Right lobe of liver (tissue), 6 donors: Measurements from ENCODE around the gene TNIK. TPM values are rescaled to one million over a fixed set of nuclear protein-coding genes. Genes with fewer than 3 reads are reported as not detected.

Experiments
- ATAC-seq, 4 donors: fragments of 200-7000 bp; cut with Tn5 transposase; one replicate each; pipeline ENCODE4 v1.9.1; 2020; ENCODE audit warnings: mild to moderate bottlenecking in 4 of 4, moderate library complexity in 4 of 4
- DNase-seq, 3 donors: peaks; one replicate each; pipeline ENCODE4 v3.0.0-alpha.2; 2020
- H3K27ac ChIP-seq, 3 donors: fragments of 200-600 bp; one replicate each; pipeline ENCODE4 v1.8.0; 2022
- H3K27me3 ChIP-seq, 2 donors: fragments of 200-600 bp; one replicate each; pipeline ENCODE4 v1.8.0; 2022
- H3K36me3 ChIP-seq, 4 donors: fragments of 200-600 bp; sonication (generic) in 1 of 4; one replicate each; pipeline versions ENCODE4 v1.5.1 to v1.8.0; 2017 to 2022; ENCODE audit warnings: control low read depth in 1 of 4
- H3K4me1 ChIP-seq, 4 donors: fragments of 200-600 bp; sonication (generic) in 1 of 4; one replicate each; pipeline versions ENCODE4 v1.5.1 to v1.8.0; 2017 to 2022; ENCODE audit warnings: control low read depth in 1 of 4
- H3K4me3 ChIP-seq, 3 donors: fragments of 200-600 bp; one replicate each; pipeline ENCODE4 v1.8.0; 2022
- H3K9me3 ChIP-seq, 4 donors: fragments of 200-600 bp; sonication (generic) in 1 of 4; one replicate each; pipeline versions ENCODE4 v1.5.1 to v1.8.0; 2017 to 2022; ENCODE audit warnings: control low read depth in 1 of 4
- POLR2A ChIP-seq: fragments of 450-650 bp; IDR thresholded peaks from one replicate; pipeline ENCODE4 v1.6.1; 2017; ENCODE audit warnings: antibody characterized with exemption, mild to moderate bottlenecking
- WGBS: methylation state at CpG from one replicate; pipeline ENCODE4 v1.1.6; 2018; ENCODE audit warnings: low coverage, low lambda C conversion rate; ENCODE audit not compliant: insufficient coverage; ENCODE audit errors: missing lambda C conversion rate; 5-methylcytosine and 5-hydroxymethylcytosine counted together
- intact Hi-C, 2 donors: fragments of 100-400 bp; cut with DNase I; formaldehyde crosslinking; loops; one replicate each; pipeline versions ENCODE4 v1.11.2 to v1.14.1; 2022
- total RNA-seq, 6 experiments: library from RNA; depleted of rRNA in 2 of 6; stranded (reverse); fragments of >200 nt in 2 of 6; fragmentation: NEBNext Ultra II Directional in 3 of 6; extraction: Animal tissue kit (Norgen Biotek cat#: 25700) in 3 of 6; gene quantifications; one replicate each; pipeline versions ENCODE4 v1.1.0 to v1.2.4, GENCODE V29; 2016 to 2023
- TF ChIP-seq, protein P1 (sequence below), 4 donors: fragments of 200-600 bp in 3 of 4; fragments of 450-650 bp in 1 of 4; IDR thresholded peaks; one replicate each; pipeline versions ENCODE4 v1.5.1 to v1.8.0; 2016 to 2022; ENCODE audit warnings: antibody characterized with exemption in 4 of 4, mild to moderate bottlenecking in 2 of 4
- donor health status: DM: no; HTN: yes; CAD: no.
- donor health status: DM: no; HTN: no; CAD: no.
- donor health status: DM: no; HTN: no; CAD: no.
- donor health status: DM: no; HTN: yes; CAD: no.
- donor health status: DM: no; HTN: yes; CAD: no.

TNIK gene
- total RNA-seq, 6 experiments from 2014 or later, result 5.2 to 8.0 (median 6.8) TPM

- H3K4me1 ChIP-seq, result no peaks in the 10 kb centered on the region
- no peaks in the 10 kb centered on the region for H3K27me3 ChIP-seq
- no peak for TF ChIP-seq POLR2A
- TF ChIP-seq, protein P1, sequence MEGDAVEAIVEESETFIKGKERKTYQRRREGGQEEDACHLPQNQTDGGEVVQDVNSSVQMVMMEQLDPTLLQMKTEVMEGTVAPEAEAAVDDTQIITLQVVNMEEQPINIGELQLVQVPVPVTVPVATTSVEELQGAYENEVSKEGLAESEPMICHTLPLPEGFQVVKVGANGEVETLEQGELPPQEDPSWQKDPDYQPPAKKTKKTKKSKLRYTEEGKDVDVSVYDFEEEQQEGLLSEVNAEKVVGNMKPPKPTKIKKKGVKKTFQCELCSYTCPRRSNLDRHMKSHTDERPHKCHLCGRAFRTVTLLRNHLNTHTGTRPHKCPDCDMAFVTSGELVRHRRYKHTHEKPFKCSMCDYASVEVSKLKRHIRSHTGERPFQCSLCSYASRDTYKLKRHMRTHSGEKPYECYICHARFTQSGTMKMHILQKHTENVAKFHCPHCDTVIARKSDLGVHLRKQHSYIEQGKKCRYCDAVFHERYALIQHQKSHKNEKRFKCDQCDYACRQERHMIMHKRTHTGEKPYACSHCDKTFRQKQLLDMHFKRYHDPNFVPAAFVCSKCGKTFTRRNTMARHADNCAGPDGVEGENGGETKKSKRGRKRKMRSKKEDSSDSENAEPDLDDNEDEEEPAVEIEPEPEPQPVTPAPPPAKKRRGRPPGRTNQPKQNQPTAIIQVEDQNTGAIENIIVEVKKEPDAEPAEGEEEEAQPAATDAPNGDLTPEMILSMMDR (IDR thresholded peaks at IDR 0.05), result no peak
- WGBS, result 79% methylated on average over 3 of the region's 3 CpGs
- no peak overlapping the region for H3K27ac ChIP-seq
- H3K4me3 ChIP-seq, result no peak overlapping the region
- DNase-seq, result no peak
- no peaks in the 10 kb centered on the region for H3K9me3 ChIP-seq
- no peak for ATAC-seq
- intact Hi-C loops, result no loop called here
- no peaks in the 10 kb centered on the region for H3K36me3 ChIP-seq
These were observed 219.7 kb downstream of the TNIK start for GRCh38 chr3:171240504-171240835.

DNA sequence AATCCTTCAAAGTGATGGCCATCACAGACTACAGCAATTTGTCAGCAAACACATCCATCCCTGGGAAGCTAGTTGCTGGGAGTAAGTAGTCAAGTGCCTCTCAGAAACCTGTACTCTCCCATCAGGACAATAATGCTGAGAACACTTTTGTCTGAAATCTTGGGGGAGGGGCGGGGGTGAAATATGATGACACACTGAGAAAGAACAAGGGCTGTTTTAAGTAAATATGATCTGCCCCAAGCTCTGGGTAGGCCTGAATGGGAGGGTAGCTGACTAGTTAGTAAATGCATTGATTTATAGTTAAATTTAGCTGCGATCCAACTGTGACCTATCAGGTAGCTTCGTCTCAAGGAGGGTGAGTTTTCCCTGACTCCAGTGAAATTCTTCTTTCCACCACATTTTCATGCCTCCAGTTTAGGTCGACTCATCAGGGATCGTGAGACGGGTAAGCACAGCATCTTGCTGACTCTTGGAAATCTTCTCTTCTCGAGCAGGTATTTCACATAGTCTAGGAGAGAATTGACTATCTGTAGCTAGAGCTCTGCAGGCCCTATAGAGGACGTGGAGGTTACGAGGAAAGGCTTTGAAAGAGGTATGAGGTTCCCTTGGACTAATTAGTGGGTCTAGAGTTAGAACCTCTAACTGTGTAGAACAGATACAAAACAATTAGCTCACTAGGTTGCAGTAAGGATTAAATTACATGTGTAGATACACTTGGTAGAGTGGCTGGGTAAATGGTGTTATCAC lies 220.3 kb downstream of the TNIK start:
- no peak for TF ChIP-seq POLR2A
- TF ChIP-seq, protein P1 (IDR thresholded peaks at IDR 0.05), result no peak
- intact Hi-C loops, result no loop called here
- DNase-seq, result no peak

DNA sequence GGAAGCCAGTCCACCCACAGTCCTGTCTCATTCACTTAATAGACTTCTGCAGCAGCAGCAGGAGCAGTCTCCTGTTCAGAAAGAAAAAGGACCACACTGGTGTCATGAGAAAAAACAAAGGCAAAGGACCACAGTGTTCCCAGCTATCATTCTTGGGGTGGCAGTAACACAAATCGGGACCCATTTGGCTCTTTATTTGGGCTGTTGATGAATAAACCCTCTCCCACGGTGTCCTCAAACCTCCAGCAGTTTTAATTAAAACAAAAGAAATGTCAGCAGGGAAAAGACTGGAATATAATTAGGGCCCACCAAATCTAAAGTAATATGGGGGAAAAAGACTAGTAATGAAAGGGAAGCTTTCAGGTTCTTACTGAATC lies 223.2 kb downstream of the TNIK start:
- Histone ChIP-seq H3K27me3 (no peaks in the 10 kb centered on the region), H3K9me3 (no peaks in the 10 kb centered on the region), H3K36me3 (no peaks in the 10 kb centered on the region), H3K27ac (no peak overlapping the region), H3K4me1 (no peaks in the 10 kb centered on the region), H3K4me3 (no peak overlapping the region)
- WGBS, result 79% methylated on average over 2 of the region's 2 CpGs
- no peak for ATAC-seq
- no peak for DNase-seq
- intact Hi-C loops, result no loop called here
- no peak for TF ChIP-seq POLR2A
- TF ChIP-seq, protein P1 (IDR thresholded peaks at IDR 0.05), result no peak

More for the DNA sequence above, 220.3 kb downstream of the TNIK start:
- no peak for ATAC-seq
- H3K4me1 ChIP-seq, result no peaks in the 10 kb centered on the region
- H3K36me3 ChIP-seq, result no peaks in the 10 kb centered on the region
- H3K9me3 ChIP-seq, result no peaks in the 10 kb centered on the region
- H3K27ac ChIP-seq, result no peak overlapping the region
- H3K4me3 ChIP-seq, result no peak overlapping the region
- 88% methylated on average over 9 of the region's 9 CpGs for WGBS
- no peaks in the 10 kb centered on the region for H3K27me3 ChIP-seq

GRCh38 chr3:171236265-171237008 lies 223.8 kb downstream of the TNIK start:
- H3K4me3 ChIP-seq, result no peak overlapping the region
- H3K9me3 ChIP-seq, result no peaks in the 10 kb centered on the region
- no peak for TF ChIP-seq POLR2A
- TF ChIP-seq, protein P1 (IDR thresholded peaks at IDR 0.05), result no peak
- H3K27ac ChIP-seq, result no peak overlapping the region
- 84% methylated on average over 8 of the region's 8 CpGs for WGBS
- no peak for ATAC-seq
- DNase-seq, result no peak
- H3K27me3 ChIP-seq, result no peaks in the 10 kb centered on the region
- intact Hi-C loops, result no loop called here
- no peaks in the 10 kb centered on the region for H3K4me1 ChIP-seq
- no peaks in the 10 kb centered on the region for H3K36me3 ChIP-seq
